ENCODE results near the gene FGF14. TPM values are rescaled to one million over a fixed set of nuclear protein-coding genes. Genes with fewer than 3 reads are reported as not detected.

The FGF14 gene
- total and polyA plus RNA-seq, 2 donors (not counting 1 experiment from before 2014, with no cell fraction given), result under 0.01 TPM; not detected in 1

- Histone ChIP-seq H3K4me2 (replicated peaks; ENCODE audit: low read depth, low read length, poor library complexity, severe bottlenecking) (no peak overlapping the region), H4K20me1 (ENCODE audit: control insufficient read depth, insufficient read depth, low read length, poor library complexity, severe bottlenecking) (no peaks in the 10 kb centered on the region), H3K4me1 (ENCODE audit: control insufficient read depth in 2 of 2, insufficient read depth in 2 of 2, low read length in 2 of 2) (no peaks in the 10 kb centered on the region), H3K27me3 (replicated peaks in 1 of 4; ENCODE audit: control extremely low read depth in 1 of 4, control insufficient read depth in 3 of 4, insufficient read depth in 4 of 4, low read length in 3 of 4) (no peaks in the 10 kb centered on the region), H3K9me3 (ENCODE audit: control extremely low read depth in 1 of 3, control insufficient read depth in 2 of 3, insufficient read depth in 1 of 3, low read length in 2 of 3) (peaks cover 0 to 4% (median 0%) of the 10 kb centered on the region in 3 donors), H3K27ac (ENCODE audit: low read length in 2 of 2) (no peak overlapping the region), H3K4me3 (ENCODE audit: control extremely low read depth in 1 of 5, extremely low read depth in 1 of 5, insufficient read depth in 1 of 5, low read depth in 2 of 5, low read length in 4 of 5) (no peak overlapping the region), H3K9ac (ENCODE audit: low read length) (no peak overlapping the region), H3K36me3 (replicated peaks in 1 of 2; ENCODE audit: control extremely low read depth in 1 of 2, control insufficient read depth in 1 of 2, extremely low read depth in 1 of 2, insufficient read depth in 2 of 2, low read length in 1 of 2) (no peaks in the 10 kb centered on the region), H2AFZ (ENCODE audit: insufficient read depth, low read depth, low read length, poor library complexity, severe bottlenecking) (no peak overlapping the region), H3K79me2 (ENCODE audit: control insufficient read depth, insufficient read depth, low read length) (no peaks in the 10 kb centered on the region)
- intact Hi-C loops (cut with micrococcal nuclease), result no loop called here
- no peak for TF ChIP-seq EZH2 (IDR thresholded peaks at IDR 0.05; ENCODE audit: borderline replicate concordance, insufficient read depth, low read depth, low read length, poor library complexity, severe bottlenecking)
- TF ChIP-seq CTCF (IDR thresholded peaks at IDR 0.05), result no peak
- no peaks in the 10 kb centered on the region for H3K9me3 Mint-ChIP-seq (ENCODE audit: insufficient read depth)
- POLR2A ChIA-PET, result no interaction called here
- H3K27ac Mint-ChIP-seq, result no peak overlapping the region
- WGBS (ENCODE audit: insufficient coverage), result 87% methylated on average over 9 of the region's 14 CpGs
- ATAC-seq (ENCODE audit: low read depth) (no peak), DNase-seq (no peak)
- CTCF ChIA-PET, result no interaction called here
- H3K4me3 Mint-ChIP-seq, result no peak overlapping the region
- peaks cover 14% of the 10 kb centered on the region for H3K27me3 Mint-ChIP-seq
- no peaks in the 10 kb centered on the region for H3K4me1 Mint-ChIP-seq
Observed at GRCh38 chr13:102367836-102368235, 34.0 kb downstream of the FGF14 start.

- no peak overlapping the region for H3K4me3 ChIP-seq (ENCODE audit: control extremely low read depth in 1 of 5, extremely low read depth in 1 of 5, insufficient read depth in 1 of 5, low read depth in 2 of 5, low read length in 4 of 5)
- ATAC-seq (ENCODE audit: low read depth) (no peak), DNase-seq (no peak)
- H3K9me3 ChIP-seq (ENCODE audit: control extremely low read depth in 1 of 3, control insufficient read depth in 2 of 3, insufficient read depth in 1 of 3, low read length in 2 of 3), result no peaks in the 10 kb centered on the region
- intact Hi-C loops (cut with micrococcal nuclease), result no loop called here
- TF ChIP-seq EZH2 (IDR thresholded peaks at IDR 0.05; ENCODE audit: borderline replicate concordance, insufficient read depth, low read depth, low read length, poor library complexity, severe bottlenecking) (no peak), CTCF (IDR thresholded peaks at IDR 0.05) (no peak)
- H3K4me1 Mint-ChIP-seq, result no peaks in the 10 kb centered on the region
- H3K4me1 ChIP-seq (ENCODE audit: control insufficient read depth in 2 of 2, insufficient read depth in 2 of 2, low read length in 2 of 2), result no peaks in the 10 kb centered on the region
- peaks cover 10% of the 10 kb centered on the region for H3K27me3 Mint-ChIP-seq
- POLR2A ChIA-PET, result no interaction called here
- H3K79me2 ChIP-seq (ENCODE audit: control insufficient read depth, insufficient read depth, low read length), result no peaks in the 10 kb centered on the region
- no peaks in the 10 kb centered on the region for H3K9me3 Mint-ChIP-seq (ENCODE audit: insufficient read depth)
- no peak overlapping the region for H3K4me3 Mint-ChIP-seq
- no peaks in the 10 kb centered on the region for H3K27me3 ChIP-seq (replicated peaks in 1 of 4; ENCODE audit: control extremely low read depth in 1 of 4, control insufficient read depth in 3 of 4, insufficient read depth in 4 of 4, low read length in 3 of 4)
- H3K36me3 ChIP-seq (replicated peaks in 1 of 2; ENCODE audit: control extremely low read depth in 1 of 2, control insufficient read depth in 1 of 2, extremely low read depth in 1 of 2, insufficient read depth in 2 of 2, low read length in 1 of 2), result no peaks in the 10 kb centered on the region
- no peak overlapping the region for H2AFZ ChIP-seq (ENCODE audit: insufficient read depth, low read depth, low read length, poor library complexity, severe bottlenecking)
- H3K27ac Mint-ChIP-seq, result no peak overlapping the region
- no peaks in the 10 kb centered on the region for H4K20me1 ChIP-seq (ENCODE audit: control insufficient read depth, insufficient read depth, low read length, poor library complexity, severe bottlenecking)
- no peak overlapping the region for H3K9ac ChIP-seq (ENCODE audit: low read length)
- H3K4me2 ChIP-seq (replicated peaks; ENCODE audit: low read depth, low read length, poor library complexity, severe bottlenecking), result no peak overlapping the region
- H3K27ac ChIP-seq (ENCODE audit: low read length in 2 of 2), result no peak overlapping the region
- CTCF ChIA-PET, result no interaction called here
- 83% methylated on average over 1 of the region's 2 CpGs for WGBS (ENCODE audit: insufficient coverage)
Observed at GRCh38 chr13:102361113-102361512, 40.7 kb downstream of the FGF14 start.

Data from B cell (primary cell).